Lower leg skin (tissue), 4 donors: ENCODE results near the gene XDH. TPM values are rescaled to one million over a fixed set of nuclear protein-coding genes. Genes with fewer than 3 reads are reported as not detected.

Experiments
- DNase-seq, 2 donors: peaks; one replicate each; pipeline ENCODE4 v3.0.0-alpha.2; 2019; ENCODE audit warnings: low spot score in 2 of 2
- H3K4me3 ChIP-seq: fragments of 200-600 bp; sonication (generic); 2 replicates; pipeline ENCODE4 v1.5.1; 2017; ENCODE audit warnings: mild to moderate bottlenecking, low read depth; ENCODE audit not compliant: poor library complexity, severe bottlenecking
- POLR2A ChIP-seq, 2 donors: fragments of 450-650 bp; IDR thresholded peaks; one replicate each; pipeline ENCODE4 v1.6.1; 2016 to 2017; ENCODE audit warnings: antibody characterized with exemption in 2 of 2, mild to moderate bottlenecking in 1 of 2, moderate library complexity in 1 of 2
- WGBS, 2 donors: methylation state at CpG; one replicate each; pipeline ENCODE4 v1.1.5; 2018; 5-methylcytosine and 5-hydroxymethylcytosine counted together
- intact Hi-C: fragments of 100-400 bp; cut with DNase I; formaldehyde crosslinking; loops from one replicate; pipeline ENCODE4 v1.15.0; 2023; ENCODE audit warnings: low total_unique reads
- total RNA-seq, 4 donors: library from RNA; depleted of rRNA; stranded (reverse); fragments of >200 nt; gene quantifications; one replicate each; pipeline ENCODE4 v1.1.0, GENCODE V29; 2016
- TF ChIP-seq, protein P1 (sequence below), 3 donors: fragments of 450-650 bp; IDR thresholded peaks; one replicate each; pipeline ENCODE4 v1.5.1; 2016; ENCODE audit warnings: antibody characterized with exemption in 3 of 3, mild to moderate bottlenecking in 3 of 3, moderate library complexity in 2 of 3

Gene XDH
- total RNA-seq, 4 donors from 2014 or later: 0.11 to 1.7 (median 0.75) TPM

DNA sequence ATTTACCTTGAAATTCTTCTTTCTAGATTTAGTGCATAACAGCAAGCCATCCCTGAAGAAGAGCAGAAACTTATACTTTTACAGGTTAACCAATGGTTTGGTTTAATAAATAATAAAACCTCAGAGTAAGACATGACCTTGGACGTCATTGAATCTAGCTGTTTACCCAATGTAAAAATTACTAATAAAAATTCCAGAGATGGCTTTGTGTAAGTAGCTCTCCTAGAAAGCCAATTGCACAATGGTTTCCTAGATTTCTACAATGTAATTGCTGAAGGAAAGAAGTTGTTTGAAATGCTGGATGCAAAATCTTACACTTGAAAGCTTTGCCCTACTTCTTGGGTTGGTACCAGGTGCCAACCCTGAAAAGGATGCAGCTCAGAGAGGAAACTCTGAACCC, 1.5 kb downstream of the XDH start:
- no peak for DNase-seq
- TF ChIP-seq POLR2A (IDR thresholded peaks at IDR 0.05): no peak
- TF ChIP-seq, protein P1, sequence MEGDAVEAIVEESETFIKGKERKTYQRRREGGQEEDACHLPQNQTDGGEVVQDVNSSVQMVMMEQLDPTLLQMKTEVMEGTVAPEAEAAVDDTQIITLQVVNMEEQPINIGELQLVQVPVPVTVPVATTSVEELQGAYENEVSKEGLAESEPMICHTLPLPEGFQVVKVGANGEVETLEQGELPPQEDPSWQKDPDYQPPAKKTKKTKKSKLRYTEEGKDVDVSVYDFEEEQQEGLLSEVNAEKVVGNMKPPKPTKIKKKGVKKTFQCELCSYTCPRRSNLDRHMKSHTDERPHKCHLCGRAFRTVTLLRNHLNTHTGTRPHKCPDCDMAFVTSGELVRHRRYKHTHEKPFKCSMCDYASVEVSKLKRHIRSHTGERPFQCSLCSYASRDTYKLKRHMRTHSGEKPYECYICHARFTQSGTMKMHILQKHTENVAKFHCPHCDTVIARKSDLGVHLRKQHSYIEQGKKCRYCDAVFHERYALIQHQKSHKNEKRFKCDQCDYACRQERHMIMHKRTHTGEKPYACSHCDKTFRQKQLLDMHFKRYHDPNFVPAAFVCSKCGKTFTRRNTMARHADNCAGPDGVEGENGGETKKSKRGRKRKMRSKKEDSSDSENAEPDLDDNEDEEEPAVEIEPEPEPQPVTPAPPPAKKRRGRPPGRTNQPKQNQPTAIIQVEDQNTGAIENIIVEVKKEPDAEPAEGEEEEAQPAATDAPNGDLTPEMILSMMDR (IDR thresholded peaks at IDR 0.05): no peak
- 40 to 60% methylated on average over 1 of the region's 1 CpG for WGBS, 2 donors
- intact Hi-C loops: no loop called here
- no peak overlapping the region for H3K4me3 ChIP-seq

DNA sequence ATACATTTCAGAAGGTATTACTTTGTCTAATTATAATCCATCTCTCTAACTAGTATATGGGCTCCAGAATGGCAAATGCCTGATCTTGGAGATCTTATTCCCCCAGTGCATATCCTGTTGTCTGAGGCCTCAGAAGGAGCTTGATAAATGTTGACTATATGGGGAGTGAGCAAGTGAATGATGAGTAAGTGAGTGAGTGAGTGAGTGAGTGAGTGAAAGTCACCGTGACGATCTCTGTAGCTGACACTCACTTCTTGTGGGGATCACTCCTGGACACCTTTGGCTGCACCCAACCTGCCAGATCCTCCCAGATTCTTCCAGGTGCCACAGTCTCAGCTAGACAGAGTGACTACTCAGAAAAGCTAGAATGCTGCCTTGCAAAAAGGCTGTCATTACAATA, 2.8 kb downstream of the XDH start:
- 87% methylated on average over 2 of the region's 2 CpGs for WGBS, 2 donors
- intact Hi-C loops: no loop called here
- no peak overlapping the region for H3K4me3 ChIP-seq
- no peak for TF ChIP-seq POLR2A (IDR thresholded peaks at IDR 0.05)
- TF ChIP-seq, protein P1 (IDR thresholded peaks at IDR 0.05): no peak
- no peak for DNase-seq

DNA sequence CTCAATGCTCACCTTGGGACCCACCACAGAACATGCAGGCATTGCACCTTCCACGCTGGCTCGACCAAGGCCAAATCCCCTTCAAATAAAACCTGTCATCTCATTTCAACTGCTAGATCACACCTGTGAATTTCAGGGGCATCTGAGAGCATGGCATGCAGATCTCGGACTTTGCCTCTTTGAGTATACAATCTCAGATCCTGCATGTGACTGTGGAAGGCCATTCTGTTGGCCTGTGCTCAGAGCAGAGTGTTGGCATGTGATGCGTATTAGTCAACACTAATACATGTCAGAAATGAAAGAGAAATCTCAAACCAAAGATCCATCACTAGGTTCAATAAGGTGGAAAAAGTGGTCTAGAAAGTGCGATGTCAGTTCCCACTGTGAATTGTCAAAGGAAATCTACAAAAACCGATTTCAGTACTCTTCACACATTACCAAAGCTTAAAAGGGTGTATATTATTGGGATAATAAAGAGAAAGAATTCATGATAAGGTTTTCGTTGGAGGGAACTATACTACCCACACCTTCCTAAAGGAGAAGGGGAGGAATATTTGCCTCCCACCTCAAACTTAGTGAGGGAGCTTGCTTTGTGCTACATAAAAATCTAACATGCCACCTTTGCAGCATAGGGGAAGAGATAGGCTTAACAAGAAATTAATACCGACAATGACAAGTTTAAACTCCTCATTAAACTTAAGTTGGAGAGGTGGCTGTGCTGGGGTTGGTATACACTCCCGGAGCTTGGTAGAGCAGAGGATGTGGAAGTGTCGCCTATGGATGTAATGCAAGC, 7.8 kb downstream of the XDH start:
- DNase-seq: no peak
- 87 to 95% methylated on average over 10 of the region's 10 CpGs for WGBS, 2 donors
- no peak for TF ChIP-seq POLR2A (IDR thresholded peaks at IDR 0.05)
- TF ChIP-seq, protein P1 (IDR thresholded peaks at IDR 0.05): no peak
- H3K4me3 ChIP-seq: no peak overlapping the region
- intact Hi-C loops: no loop called here

DNA sequence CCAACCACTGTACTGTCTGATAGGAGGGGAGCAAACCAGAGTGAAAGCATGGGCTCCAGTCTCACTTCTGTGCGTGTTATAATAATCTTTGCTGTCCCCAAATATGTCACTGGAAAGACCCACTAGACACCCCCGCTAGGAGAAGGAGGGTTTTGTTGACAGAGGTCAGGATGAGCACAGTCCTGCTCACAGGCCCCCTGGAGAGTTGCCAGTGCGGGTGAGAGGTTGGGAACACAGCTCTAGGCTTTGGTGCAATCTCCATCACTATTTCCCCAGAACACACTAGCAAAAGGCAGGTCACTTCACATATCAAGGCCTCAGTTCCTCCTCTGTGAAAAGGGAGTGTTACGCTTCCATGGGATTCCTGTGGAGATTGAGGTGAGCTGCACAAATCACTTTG, 9.7 kb downstream of the XDH start:
- TF ChIP-seq, protein P1 (IDR thresholded peaks at IDR 0.05): no peak
- TF ChIP-seq POLR2A (IDR thresholded peaks at IDR 0.05): no peak
- WGBS, 2 donors: 81 to 86% methylated on average over 4 of the region's 4 CpGs
- no peak for DNase-seq
- no peak overlapping the region for H3K4me3 ChIP-seq
- intact Hi-C loops: no loop called here

DNA sequence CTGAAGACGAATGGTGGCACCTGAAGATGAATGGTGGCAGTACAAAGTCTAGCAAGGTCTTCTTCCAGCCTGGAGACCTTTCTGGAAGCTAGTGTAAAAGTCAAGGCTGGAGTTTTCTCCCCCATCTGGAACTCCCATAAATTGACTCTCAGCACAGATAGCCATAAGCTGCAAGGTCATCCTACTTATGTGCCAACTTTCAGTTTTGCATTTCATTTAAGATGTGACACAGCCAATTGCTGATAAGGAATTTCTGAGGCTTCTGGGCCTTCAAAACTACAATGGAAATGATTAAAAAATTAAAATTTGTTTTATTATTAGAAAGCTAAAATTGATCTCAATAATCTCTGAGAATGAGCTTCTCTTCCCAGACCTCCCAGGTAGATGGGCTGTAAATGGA, 10.2 kb downstream of the XDH start:
- WGBS, 2 donors: 75 to 88% methylated on average over 1 of the region's 1 CpG
- no peak for DNase-seq
- no peak overlapping the region for H3K4me3 ChIP-seq
- intact Hi-C loops: no loop called here
- TF ChIP-seq, protein P1 (IDR thresholded peaks at IDR 0.05): no peak
- TF ChIP-seq POLR2A (IDR thresholded peaks at IDR 0.05): no peak

DNA sequence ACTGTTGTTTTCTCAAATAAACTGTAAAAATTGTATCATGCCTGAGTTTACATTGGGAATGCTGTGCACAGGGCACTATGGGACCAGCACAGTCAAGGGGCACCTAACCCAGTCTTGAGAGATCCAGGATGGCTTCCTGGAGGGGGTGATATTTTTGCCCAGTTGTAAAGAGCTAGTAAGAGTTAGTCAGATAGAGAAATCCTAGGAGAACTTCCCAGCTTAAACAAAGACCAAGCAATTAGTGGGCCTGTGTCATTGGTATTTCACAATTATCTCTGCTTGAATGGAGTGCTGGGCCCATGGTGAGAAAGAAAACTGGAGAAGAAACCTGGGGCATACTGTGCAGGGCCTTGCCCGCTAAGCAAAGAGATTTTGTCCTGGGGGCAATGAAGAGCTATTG, 12.2 kb downstream of the XDH start:
- no peak for TF ChIP-seq POLR2A (IDR thresholded peaks at IDR 0.05)
- TF ChIP-seq, protein P1 (IDR thresholded peaks at IDR 0.05): no peak
- 27 to 88% methylated on average over 1 of the region's 1 CpG for WGBS, 2 donors
- intact Hi-C loops: no loop called here
- H3K4me3 ChIP-seq: no peak overlapping the region
- DNase-seq: no peak
